NK-92 (cell line): Measurements from ENCODE around the gene SIPA1L2.
"Not testable (repeated sequence)": the region's sequence is repeated elsewhere in the genome, so short reads cannot be mapped to it uniquely, and the experiment has no call there.

ENCODE experiments used
- DNase-seq: peaks from one replicate; lab custom pipeline; 2025; ENCODE audit not compliant: unreplicated experiment; lab: John Stamatoyannopoulos, UW

SIPA1L2 gene

DNA sequence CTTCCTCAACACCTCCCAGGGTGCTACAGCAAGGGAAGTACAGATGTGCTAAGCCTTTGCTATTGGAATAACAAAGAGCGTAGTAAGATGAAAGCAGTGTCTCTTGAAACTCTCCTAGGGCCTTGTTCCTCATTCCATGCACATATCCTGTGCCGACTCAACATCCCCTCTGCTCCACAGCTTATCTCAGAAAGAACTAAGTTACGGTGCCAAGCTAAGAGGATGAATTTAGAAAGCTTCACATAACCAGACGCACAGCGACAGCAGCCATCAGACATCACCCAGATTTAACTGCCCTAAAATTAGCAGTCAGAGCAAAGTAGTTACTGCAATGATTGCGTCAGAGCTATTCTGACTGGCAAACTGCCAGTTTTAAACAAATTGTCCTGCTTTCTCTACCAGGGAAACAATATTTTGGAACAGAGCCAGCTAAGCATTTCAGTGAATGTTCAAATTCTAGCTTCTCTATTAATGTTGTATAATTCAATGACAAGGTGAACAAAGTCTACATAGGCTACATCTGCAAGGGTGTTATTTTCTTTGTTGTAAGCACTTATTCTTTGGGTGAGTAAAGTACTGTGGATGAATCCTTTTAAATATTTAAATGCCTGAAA is 9.5 kb downstream of the SIPA1L2 start:
- DNase-seq: no peak

DNA sequence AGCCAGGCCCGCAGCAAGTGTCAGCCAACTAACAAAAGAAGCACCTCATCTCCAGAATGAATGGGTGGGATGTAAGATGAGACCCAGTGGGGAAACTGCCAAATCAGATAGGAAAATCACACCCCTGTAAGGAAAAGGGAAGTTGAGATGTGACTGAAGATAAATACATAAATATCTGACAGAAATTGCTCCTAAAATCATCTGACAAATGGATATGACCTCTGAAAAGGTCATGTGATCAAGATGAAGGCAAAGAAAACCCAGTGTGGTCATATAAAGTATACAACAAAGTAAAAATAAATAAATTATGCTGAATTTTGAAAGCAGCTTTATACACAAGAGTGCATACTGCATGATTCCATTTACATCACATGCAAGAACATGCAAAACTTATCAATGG is 12.7 kb downstream of the SIPA1L2 start:
- no peak for DNase-seq

DNA sequence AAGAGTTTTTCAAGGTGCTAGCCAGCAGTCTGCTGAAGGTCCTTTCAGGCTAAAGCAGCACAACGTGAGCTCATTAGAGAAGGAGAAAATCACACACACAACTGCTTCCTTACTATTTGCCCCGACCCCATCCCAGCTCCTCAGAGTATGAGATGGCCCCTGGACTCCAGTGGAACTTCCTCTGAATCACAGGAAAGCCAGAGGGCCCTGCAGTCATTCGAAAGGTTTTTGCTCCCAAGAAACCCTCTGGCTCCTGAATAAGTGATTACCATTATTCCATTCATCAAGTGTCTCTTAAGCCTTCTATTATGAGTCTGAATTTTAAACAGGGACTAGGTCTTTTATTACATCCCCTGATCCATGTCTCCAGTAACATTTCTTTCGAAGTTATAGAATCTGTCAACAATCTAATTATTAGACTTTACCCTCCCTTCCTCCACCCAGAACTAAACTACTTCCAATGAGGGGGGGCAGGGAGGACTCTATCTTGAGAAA is 14.6 kb downstream of the SIPA1L2 start:
- no peak for DNase-seq

DNA sequence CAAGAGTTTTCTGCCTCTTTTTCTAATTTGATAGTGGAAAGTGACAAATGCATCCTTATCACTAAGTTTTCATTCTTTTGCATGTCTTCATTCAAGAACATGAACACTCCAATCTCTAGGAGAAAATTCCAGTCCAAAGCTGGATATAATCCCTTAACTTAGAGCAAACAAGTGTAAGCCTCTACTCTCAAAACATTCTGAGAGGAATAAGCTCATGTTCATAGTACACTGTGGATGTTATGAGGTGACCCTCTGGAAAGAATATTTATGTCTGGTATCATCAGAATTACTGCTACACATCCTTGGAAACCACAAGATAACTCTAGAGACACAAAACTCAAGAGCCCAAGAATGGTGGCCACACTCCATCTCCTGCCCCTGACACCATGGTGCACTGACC is 15.1 kb downstream of the SIPA1L2 start:
- DNase-seq: no peak

DNA sequence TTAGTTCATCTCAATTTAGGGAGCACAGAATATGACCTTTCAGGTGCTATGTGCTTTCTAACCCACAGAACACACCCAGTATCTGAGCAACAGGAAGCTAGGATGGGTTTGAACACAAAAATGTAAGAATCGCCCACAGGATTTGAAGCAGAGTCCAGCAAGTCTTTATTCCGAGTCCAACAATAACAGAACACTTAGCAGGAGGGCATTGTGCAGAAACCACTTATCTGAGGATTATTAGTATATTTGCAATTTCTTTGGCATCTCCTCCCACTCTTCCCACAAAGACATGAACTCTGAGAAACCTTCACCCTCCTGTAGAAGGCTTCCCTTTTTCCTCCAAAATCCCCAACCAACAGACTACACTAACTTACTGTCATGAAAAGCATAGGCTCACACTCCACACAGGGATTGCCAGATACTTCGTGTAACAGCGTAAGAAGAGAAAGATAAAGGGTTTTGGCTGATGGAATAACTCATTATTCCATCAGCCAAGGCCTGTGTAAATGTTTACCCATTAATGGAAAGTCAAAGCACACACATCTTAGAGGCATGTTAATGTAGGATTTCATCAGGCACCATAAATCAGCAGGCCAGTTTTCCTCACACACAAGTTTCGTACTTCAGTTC is 16.1 kb downstream of the SIPA1L2 start:
- DNase-seq: no peak

DNA sequence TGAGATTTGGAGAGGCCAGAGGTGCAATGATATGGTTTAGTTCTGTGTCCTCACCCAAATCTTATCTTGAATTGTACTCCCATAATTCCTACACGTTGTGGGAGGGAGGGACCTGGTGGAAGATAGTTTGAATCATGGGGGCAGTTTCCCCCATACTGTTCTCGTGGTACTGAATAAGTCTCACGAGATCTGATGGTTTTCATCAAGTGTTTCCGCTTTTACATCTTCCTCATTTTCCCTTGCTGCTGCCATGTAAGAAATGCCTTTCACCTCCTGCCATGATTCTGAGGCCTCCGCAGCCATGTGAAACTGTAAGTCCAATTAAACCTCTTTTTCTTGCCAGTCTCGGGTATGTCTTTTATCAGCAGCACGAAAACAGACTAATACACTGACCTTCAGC is 17.1 kb downstream of the SIPA1L2 start:
- not testable (repeated sequence) for DNase-seq

DNA sequence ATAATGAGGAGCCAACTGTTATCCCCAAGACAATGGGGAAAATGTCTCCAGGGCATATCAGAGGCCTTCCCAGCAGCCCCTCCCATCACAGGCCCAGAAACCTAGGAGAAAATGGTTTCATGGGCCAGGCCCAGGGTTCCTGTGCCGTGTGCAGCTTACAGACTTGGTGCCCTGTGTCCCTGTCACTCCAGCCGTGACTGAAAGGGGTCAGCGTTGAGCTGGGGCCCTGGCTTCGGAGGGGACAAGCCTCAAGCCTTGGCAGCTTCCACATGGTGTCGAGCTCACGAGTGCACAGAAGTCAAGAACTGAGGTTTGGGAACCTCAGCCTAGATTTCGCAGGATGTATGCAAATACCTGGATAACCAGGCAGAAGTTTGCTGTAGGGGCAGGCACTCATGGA is 18.1 kb downstream of the SIPA1L2 start:
- no peak for DNase-seq

DNA sequence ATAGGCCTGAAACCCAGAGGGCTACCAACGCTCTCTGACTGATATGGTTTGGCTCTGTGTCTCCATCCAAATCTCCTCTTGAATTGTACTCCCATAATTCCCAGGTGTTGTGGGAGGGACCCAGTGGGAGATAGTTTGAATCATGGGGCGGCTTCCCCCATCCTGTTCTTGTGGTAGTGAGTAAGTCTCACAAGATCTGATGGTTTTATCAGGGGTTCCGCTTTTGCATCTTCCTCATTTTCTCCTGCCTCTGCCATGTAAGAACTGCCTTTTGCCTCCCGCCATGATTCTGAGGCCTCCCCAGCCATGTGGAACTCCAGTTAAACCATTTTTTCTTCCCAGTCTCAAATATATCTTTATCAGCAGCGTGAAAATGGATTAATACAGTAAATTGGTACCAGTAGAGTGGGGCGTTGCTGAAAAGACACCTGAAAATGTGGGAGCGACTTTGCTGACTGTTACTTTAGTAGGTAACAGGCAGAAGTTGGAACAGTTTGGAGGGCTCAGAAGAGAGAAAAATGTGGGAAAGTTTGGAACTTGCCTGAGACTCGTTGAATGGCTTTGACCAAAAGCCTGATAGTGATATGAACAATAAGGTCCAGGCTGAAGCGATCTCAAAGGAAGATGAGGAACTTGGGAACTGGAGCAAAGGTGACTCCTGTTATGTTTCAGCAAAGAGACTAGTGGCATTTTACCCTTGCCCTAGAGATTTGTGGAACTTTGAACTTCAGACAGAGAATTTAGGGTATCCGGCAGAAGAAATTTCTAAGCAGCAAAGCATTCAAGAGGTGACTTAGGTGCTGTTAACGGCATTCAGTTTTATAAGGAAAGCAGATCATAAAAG is 18.8 kb downstream of the SIPA1L2 start:
- DNase-seq: not testable (repeated sequence)

DNA sequence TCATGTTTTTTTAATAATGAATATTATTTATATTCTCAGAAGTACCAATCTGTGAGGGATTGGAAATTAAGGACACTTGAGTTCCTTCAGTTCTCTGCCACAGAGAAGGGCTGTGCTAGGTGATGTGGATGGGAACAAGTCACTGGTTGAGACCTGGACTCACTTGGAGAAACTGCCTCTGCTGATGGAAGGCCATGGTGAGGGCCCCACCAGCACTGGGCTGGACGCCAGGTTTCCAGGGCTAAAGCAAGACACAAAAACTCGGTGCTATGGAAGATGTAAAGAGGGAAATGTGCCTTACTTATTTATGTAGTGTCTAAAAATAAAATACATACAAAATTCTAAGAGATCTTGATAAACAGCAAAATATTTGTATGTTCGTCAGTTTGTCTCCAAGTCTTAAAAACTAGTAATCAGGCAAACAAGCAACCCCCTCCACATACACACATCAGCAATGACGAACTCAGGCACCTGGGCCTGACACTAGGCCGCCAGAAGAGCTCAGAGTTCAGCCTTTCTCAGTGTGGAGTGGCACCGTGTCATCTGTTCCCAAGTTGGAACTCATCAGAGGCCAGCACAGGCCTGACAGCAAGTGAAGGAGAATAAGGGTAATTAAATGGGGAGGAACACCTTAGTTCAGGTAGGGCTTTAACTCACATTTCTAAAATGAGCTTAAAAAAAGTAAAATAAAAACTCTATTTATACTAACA is 19.6 kb downstream of the SIPA1L2 start:
- DNase-seq: no peak

DNA sequence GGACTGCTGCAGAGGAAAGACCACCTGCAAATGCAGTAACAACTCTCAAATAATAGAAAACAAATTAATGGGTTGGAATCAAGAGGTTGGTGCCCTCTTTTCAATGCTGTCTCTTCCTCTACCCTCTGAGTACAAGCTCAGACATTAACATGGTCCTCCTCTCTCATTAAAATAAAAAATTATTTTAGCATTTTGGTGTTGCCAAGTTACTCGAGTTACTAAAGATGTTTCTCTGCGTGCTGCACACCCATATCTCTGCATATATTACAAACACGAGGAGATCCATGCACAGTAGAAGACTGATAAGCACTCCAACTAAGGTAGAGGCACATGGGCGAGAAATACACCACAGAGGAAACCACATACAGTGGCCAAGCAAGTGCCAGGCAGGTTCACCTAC is 21.5 kb downstream of the SIPA1L2 start:
- no peak for DNase-seq

DNA sequence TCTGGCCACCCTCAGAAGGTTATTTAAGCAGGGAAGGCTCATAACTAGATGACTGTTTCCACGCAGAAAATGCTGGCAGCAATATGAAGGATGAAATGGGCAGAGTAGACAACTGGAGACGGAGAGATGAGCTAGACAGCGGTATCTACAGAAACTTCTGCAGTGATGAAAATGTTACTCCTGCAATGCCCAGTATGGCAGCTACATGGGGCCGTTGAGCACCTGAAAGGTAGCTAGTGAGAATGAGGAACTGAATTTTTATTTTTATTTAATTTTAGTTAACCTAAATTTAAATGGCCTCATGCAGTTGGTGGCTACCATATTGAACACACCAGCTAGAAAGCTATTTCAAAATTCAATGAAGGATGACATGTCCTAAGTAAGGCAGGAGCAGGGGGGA is 27.3 kb downstream of the SIPA1L2 start:
- DNase-seq: no peak

DNA sequence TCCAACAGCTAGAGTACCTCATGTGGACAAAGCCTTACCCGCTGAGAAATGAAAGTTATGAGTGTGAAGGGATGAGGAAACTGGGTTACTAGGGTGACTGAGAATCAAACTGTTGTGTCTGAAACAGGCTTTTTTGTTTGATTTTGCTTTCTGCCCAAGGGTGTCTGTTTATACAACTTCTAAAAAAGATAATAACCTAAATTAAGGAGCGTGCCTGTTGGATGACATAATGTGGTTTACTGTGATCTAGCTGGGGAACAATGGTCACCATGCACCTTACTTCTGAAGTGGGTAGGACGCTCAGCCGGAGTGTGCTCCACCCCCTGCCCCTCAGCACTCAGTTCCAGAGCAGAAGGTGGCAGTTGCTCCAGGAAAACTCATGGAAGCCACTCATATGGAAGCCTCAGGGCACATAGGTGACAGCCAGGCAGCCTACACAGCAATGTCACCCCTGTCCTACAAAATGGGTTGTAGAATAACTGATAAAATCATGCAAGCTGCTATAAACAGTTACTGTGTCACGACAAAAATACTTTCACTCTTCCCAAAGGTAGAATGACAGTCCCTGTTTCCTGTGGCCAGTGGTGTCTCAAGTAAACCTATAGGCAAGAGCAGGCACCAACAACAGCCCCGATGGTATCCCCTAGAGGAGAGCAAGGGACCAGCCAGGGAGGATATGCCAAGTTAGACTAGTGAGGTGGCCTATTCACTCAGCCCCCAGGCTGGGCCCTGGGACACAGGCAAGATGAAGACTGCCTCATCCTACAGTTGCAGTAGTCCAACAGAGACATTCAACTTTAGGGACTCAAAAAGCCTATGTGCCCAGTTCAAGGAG is 29.3 kb downstream of the SIPA1L2 start:
- DNase-seq: no peak

DNA sequence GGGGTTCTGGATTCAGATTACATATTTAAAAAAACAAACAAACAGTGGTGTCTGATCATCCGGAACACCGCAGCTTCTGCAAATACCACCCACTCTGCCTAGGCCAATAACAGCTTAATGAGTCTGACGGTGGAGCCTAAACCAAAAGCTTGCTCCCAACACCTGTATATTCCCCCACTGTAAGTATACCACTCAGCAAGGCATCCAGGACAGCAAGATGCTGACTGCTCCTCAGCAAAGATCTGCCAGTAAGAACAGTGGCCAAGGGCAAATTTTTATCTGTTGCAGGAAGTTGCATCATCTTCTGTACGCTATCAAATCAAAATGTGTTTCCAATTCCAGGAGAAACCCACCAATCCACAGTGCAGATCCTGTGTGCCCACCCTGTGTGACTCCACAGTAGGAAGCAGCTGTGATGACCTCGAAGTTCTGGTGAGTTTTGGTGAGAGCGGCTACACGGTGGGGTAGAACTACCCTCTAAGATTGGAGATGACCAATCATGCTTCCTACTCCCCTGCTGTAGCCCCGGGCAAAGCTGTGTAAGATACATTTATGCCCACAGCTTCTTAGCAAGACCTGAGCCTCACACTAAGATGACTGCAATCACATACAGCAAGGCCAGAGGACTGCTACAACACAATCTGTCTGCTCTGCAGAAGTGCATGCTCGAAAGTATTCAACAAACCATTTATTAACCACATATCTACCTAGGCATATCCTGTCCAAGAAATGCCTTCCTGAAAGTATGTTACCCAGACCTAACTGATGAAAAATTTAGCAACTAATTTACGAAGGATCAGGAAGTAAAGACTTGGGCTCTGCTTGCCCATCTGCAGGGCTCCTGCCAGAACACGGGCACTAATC is 30.5 kb downstream of the SIPA1L2 start:
- DNase-seq: no peak

DNA sequence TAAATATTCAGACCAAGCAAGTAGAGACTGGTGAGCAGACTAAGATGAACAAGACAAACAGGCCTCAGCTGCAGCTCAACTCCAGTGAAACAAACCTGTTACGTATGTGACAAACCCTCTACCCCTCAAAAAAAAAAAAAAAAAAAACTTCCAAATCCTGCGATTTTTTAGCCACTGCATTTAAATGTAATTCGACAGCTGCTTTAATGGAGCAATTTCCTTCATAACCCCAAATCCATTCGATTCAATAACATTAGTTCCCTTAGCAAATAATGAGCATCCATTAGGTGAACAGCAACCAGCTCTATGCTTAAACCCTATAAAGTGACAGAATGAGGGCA is 31.1 kb downstream of the SIPA1L2 start:
- DNase-seq: no peak

DNA sequence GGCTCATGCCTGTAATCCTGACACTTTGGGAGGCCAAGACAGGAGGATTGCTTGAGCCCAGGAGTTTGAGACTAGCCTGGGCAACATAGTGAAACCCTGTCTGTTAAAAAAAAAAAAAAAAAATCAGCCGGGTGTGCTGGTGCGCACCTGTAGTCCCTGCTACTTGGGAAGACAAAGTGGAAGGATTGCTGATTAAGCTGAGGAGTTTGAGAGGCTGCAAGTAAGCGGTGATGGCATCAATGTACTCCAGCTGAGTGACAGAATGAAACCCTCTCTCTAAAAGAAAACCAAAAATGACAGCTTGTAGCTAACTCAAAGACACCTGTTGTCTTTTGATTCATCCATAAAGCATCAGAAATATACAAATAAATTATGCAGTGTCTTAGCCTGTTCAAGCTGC is 31.8 kb downstream of the SIPA1L2 start:
- no peak for DNase-seq

DNA sequence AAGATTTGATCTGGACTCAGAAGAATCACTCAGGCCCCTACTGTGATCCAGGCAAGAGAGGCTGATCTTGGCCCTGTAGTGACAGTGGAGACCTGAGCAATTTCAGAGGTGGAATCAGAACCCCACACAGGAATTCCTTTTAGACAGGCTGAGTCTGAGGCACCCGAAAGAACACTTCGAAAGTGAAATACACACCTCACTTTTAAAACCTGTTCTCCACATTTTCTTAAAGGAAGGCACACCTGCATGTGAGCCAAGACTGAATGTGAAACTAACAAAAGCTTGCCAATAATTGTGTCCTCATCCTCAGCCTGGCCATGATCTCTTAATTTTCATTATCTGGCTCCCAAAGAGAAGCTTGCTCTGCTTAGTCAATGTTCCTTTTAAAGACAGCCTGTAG is 32.2 kb downstream of the SIPA1L2 start:
- DNase-seq: no peak

DNA sequence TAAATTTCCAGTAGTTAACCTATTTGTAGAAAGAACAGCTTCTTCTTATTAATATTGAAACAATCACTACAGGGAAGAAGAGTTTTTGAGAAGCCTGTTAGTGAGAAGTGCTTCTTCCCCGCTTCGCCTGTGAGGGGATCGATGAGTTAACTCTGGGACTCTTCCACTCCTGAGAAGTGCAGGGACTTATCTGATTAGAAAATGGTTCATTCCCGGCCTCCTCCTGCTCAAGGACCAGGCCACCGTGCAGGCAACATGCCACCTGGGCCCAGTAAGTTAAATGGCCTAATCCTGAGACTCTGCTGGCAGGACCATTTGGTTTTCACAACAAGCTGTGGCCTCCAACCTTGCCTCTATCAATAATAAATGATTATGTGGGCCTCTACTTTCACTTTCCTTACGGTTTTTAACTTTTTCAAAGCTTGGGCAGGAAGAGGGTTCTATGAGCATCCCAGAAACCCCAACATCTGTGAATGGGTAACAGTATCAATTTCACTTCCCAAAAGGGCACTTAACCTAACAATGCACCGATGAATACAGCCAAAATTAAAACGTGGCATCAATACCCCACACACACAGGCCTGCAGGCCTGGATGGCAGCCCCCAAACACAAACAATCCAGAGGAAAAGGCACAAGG is 33.1 kb downstream of the SIPA1L2 start:
- DNase-seq: no peak

DNA sequence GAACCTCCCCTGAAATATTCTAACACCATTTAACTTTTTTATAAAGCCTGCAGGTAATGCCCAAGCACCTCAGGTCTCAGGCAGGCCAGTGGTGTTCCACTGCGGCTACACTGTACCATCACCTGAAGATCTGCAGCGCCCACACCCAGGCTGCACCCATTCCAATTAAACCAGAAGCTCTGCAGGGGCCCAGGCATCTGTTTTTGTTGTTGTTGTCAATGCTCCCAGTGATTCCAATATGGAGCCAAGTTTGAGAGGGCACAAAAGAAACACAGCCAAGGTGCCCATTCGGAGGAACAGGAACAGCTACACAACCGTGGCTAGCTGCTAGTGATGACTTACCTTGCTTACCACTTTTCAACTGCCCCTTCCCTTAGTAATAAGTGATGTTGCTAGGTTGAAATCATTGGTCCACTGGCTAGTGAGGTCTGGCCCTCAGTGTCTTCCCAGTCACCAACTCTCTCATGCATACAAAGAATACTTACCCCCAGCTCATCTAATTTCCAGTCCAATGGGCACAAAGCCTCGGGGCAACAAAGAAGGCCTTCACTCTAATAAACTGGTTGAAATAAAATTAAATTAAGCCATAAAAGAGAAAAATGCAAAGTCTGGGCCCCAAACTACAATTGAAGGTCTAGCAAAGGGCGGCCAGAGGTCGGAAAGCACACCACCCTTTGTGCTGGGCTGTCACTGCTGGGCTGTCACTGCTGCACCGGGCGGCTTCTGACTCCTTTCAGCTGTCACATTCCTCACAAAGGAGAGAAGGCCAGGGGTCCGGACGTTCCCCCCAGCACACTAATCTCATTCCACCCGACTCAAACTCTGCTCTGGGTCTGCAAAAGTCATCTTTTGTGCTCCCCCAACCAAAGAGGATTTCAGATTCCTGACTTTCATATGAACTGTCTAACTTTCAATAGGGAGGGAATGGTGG is 34.9 kb downstream of the SIPA1L2 start:
- no peak for DNase-seq
